Ectodermal cell (in vitro differentiated cells): ENCODE data around the gene GPBP1.

Experiments
- H3K27ac ChIP-seq: 2 replicates; pipeline ENCODE4 v1.7.0; 2013; ENCODE audit warnings: mild to moderate bottlenecking, low read depth, low read length; ENCODE audit not compliant: insufficient read depth, poor library complexity, severe bottlenecking
- H3K27me3 ChIP-seq: 2 replicates; pipeline ENCODE4 v1.7.0; 2013; ENCODE audit warnings: mild to moderate bottlenecking, low read length; ENCODE audit not compliant: insufficient read depth, control insufficient read depth, poor library complexity, severe bottlenecking
- H3K36me3 ChIP-seq: one replicate; pipeline ENCODE4 v1.7.0; 2013; ENCODE audit warnings: low read length; ENCODE audit not compliant: control insufficient read depth, insufficient read depth
- H3K4me1 ChIP-seq: one replicate; pipeline ENCODE4 v1.7.0; 2013; ENCODE audit warnings: low read length; ENCODE audit not compliant: control insufficient read depth, insufficient read depth
- H3K4me3 ChIP-seq: 2 replicates; pipeline ENCODE4 v1.7.0; 2013; ENCODE audit warnings: low read depth, low read length, control low read depth; ENCODE audit not compliant: insufficient read depth
- H3K9me3 ChIP-seq: 2 replicates; pipeline ENCODE4 v1.7.0; 2013; ENCODE audit warnings: mild to moderate bottlenecking, low read length, moderate library complexity; ENCODE audit not compliant: control insufficient read depth
- WGBS, 2 experiments: methylation state at CpG; one replicate each; pipeline ENCODE4 v1.1.7; 2013; ENCODE audit warnings: missing lambda C conversion rate in 2 of 2; 5-methylcytosine and 5-hydroxymethylcytosine counted together

The GPBP1 gene

DNA sequence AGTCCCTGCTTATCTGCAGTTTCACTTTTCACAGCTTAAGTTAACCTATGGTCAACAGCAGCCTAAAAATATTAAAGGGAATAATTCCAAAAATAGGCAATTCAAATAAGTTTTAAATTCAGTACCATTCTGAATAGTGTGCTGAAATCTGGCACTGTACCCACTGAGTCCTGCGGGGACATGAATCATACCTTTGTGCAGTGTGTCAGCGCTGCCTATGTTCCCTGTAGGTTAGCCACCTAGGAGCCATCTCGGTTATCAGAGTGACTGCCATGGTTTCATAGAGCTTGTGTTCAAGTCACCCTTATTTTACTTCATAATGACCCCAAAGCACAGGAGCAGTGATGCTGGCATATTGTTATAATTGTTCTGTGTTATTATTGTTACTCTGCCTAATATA, 139.9 kb downstream of the GPBP1 start:
- Histone ChIP-seq H3K4me1 (no peaks in the 10 kb centered on the region), H3K4me3 (no peak overlapping the region), H3K27me3 (no peaks in the 10 kb centered on the region), H3K27ac (no peak overlapping the region), H3K9me3 (no peaks in the 10 kb centered on the region), H3K36me3 (no peaks in the 10 kb centered on the region)
- 94 to 98% methylated on average over 3 of the region's 3 CpGs for WGBS, 2 experiments
